Measurements from ENCODE around the gene MASP1. TPM values are rescaled to one million over a fixed set of nuclear protein-coding genes. Genes with fewer than 3 reads are reported as not detected.

The MASP1 gene
- total RNA-seq, 1 donor from 2014 or later: not detected

DNA sequence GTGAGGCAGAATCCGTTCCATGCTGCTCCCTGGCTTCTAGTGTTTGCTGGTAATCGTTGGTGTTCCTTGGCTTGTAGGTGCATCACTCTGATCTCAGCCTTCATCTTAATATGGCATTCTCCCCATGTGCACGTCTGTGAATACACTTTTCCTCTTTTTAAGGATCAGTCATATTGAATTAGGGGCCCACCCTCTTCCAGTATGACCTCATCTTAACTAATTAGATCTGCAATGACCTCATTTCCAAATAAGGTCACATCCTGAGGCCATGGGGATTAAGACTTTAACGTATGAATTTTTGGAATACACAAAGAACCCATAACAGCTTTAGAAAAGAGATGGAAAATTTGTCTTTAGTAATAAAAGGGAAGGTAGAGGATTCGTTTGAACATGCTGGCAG lies 34.1 kb upstream of the MASP1 start:
- DNase-seq (ENCODE audit: low read depth): no peak
- no peaks in the 10 kb centered on the region for H3K36me3 ChIP-seq (ENCODE audit: control insufficient read depth, insufficient read depth, low read length)
- no peak for TF ChIP-seq CTCF (IDR thresholded peaks at IDR 0.05; ENCODE audit: insufficient read depth, low read length, poor library complexity, severe bottlenecking)
- H3K27me3 ChIP-seq (ENCODE audit: control insufficient read depth, insufficient read depth, low read length): no peaks in the 10 kb centered on the region
- no peak overlapping the region for H3K4me3 ChIP-seq (ENCODE audit: low read depth, low read length)

GRCh38 chr3:187323091-187323490 lies 31.6 kb upstream of the MASP1 start:
- no peak overlapping the region for H3K4me3 ChIP-seq (ENCODE audit: low read depth, low read length)
- H3K27me3 ChIP-seq (ENCODE audit: control insufficient read depth, insufficient read depth, low read length): no peaks in the 10 kb centered on the region
- no peak for DNase-seq (ENCODE audit: low read depth)
- no peak for TF ChIP-seq CTCF (IDR thresholded peaks at IDR 0.05; ENCODE audit: insufficient read depth, low read length, poor library complexity, severe bottlenecking)
- no peaks in the 10 kb centered on the region for H3K36me3 ChIP-seq (ENCODE audit: control insufficient read depth, insufficient read depth, low read length)

- no peaks in the 10 kb centered on the region for H3K36me3 ChIP-seq (ENCODE audit: control insufficient read depth, insufficient read depth, low read length)
- DNase-seq (ENCODE audit: low read depth): no peak
- H3K4me3 ChIP-seq (ENCODE audit: low read depth, low read length): no peak overlapping the region
- no peaks in the 10 kb centered on the region for H3K27me3 ChIP-seq (ENCODE audit: control insufficient read depth, insufficient read depth, low read length)
- TF ChIP-seq CTCF (IDR thresholded peaks at IDR 0.05; ENCODE audit: insufficient read depth, low read length, poor library complexity, severe bottlenecking): no peak
Observed at GRCh38 chr3:187322291-187322690, 30.8 kb upstream of the MASP1 start.

DNA sequence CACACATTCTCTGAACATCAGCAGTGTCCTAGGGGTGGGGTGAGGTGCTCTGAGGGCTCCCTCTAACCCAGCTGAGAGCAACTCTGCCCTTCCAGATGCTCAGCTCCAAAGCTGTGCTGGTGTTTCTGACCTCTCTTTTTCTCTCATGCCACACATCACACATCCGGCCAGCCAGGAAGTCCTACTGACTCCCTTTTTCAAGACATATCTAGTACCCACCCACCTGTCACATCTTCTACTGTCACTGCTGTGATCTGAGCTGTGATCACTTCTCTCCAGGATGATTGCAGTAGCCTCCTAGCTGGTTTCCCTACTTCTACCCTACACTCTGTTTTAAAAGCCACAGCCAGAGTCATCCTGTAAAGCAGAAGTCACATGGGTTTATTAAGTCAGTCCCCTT lies 30.2 kb upstream of the MASP1 start:
- Histone ChIP-seq H3K27me3 (ENCODE audit: control insufficient read depth, insufficient read depth, low read length) (no peaks in the 10 kb centered on the region), H3K36me3 (ENCODE audit: control insufficient read depth, insufficient read depth, low read length) (no peaks in the 10 kb centered on the region), H3K4me3 (ENCODE audit: low read depth, low read length) (no peak overlapping the region)
- no peak for TF ChIP-seq CTCF (IDR thresholded peaks at IDR 0.05; ENCODE audit: insufficient read depth, low read length, poor library complexity, severe bottlenecking)
- DNase-seq (ENCODE audit: low read depth): no peak

GRCh38 chr3:187319699-187320302 lies 28.3 kb upstream of the MASP1 start:
- H3K27me3 ChIP-seq (ENCODE audit: control insufficient read depth, insufficient read depth, low read length): no peaks in the 10 kb centered on the region
- TF ChIP-seq CTCF (IDR thresholded peaks at IDR 0.05; ENCODE audit: insufficient read depth, low read length, poor library complexity, severe bottlenecking): peak; percentile 95
- H3K4me3 ChIP-seq (ENCODE audit: low read depth, low read length): no peak overlapping the region
- peak; percentile 23 for DNase-seq (ENCODE audit: low read depth)
- no peaks in the 10 kb centered on the region for H3K36me3 ChIP-seq (ENCODE audit: control insufficient read depth, insufficient read depth, low read length)
